ENCODE measurements around the gene AGRN.
A peak's percentile ranks its signal among the peaks of the same experiment; 100 is the strongest.
"Not testable (repeated sequence)": the region's sequence is repeated elsewhere in the genome, so short reads cannot be mapped to it uniquely, and the experiment has no call there.

AGRN gene

GRCh38 chr1:1100296-1100695 lies 80.4 kb downstream of the AGRN start:
- no peak overlapping the region for H3K4me3 ChIP-seq (ENCODE audit: low read depth, low read length)
- no peak for DNase-seq (ENCODE audit: low read depth)
- TF ChIP-seq MAX (IDR thresholded peaks at IDR 0.05; ENCODE audit: low read depth, low read length) (no peak), CTCF (IDR thresholded peaks at IDR 0.05; ENCODE audit: low read depth, low read length) (no peak)

- TF ChIP-seq MAX (IDR thresholded peaks at IDR 0.05; ENCODE audit: low read depth, low read length) (no peak), MYC (IDR thresholded peaks at IDR 0.05; ENCODE audit: low read depth, low read length) (no peak), CTCF (IDR thresholded peaks at IDR 0.05; ENCODE audit: low read depth, low read length) (no peak), POLR2A (IDR thresholded peaks at IDR 0.05; ENCODE audit: extremely low read depth, insufficient read length) (no peak)
- no peak for DNase-seq (ENCODE audit: low read depth)
- H3K4me3 ChIP-seq (ENCODE audit: low read depth, low read length), result no peak overlapping the region
Observed at GRCh38 chr1:1101503-1101902, 81.6 kb downstream of the AGRN start.

GRCh38 chr1:1104152-1104551 lies 84.2 kb downstream of the AGRN start:
- DNase-seq (ENCODE audit: low read depth), result peak; percentile 85
- peak; percentile 41; the same call in 1 of the 2 replicates for TF ChIP-seq MAX (IDR thresholded peaks at IDR 0.05; ENCODE audit: low read depth, low read length)
- H3K4me3 ChIP-seq (ENCODE audit: low read depth, low read length), result not testable (repeated sequence)
